ENCODE data around the gene AMZ1. TPM values are rescaled to one million over a fixed set of nuclear protein-coding genes. Genes with fewer than 3 reads are reported as not detected.

The AMZ1 gene
- total RNA-seq, 1 experiment from 2014 or later: 0.85 TPM

DNA sequence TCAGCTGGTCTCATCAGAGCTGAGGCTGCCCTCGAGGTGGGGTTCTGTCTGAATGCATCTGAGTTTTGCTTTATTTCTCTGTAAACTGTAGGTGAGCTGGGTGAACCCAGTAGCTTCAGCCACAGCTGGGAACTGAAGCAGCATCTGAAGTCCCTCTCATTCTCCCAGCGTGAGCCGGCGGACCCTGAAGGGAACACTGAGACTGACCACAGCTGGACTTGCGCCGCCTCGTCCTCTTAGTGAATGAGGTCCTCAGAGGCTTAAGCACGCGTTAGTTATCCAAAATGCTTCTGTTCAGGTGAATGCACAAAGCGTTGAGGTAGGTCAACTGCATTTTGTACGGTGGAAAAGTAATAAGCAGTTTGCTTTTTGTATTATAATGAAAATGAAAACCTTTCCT lies 76.6 kb downstream of the AMZ1 start:
- POLR2A ChIA-PET: interaction anchor here (0.6 to 0.7 kb wide), 2 partner anchors 15 to 60 kb away, joined by 3 read pairs; no protein-coding TSS in a partner anchor
- Mint-ChIP-seq H3K4me3 (no peak overlapping the region), H3K27ac (peak overlapping the region; percentile 75), H3K27me3 (ENCODE audit: low read depth) (no peaks in the 10 kb centered on the region), H3K36me3 (peaks cover 15% of the 10 kb centered on the region; the same call in 1 of the 2 replicates), H3K4me1 (peaks cover 45% of the 10 kb centered on the region), H3K9me3 (no peaks in the 10 kb centered on the region)
- DNase-seq (ENCODE audit: low spot score) (no peak), ATAC-seq (no peak)
- CTCF ChIA-PET: interaction anchor here (1.5 kb wide), 1 partner anchor 101 kb away, joined by 3 read pairs; no protein-coding TSS in a partner anchor
- no peak for TF ChIP-seq NFYB (CRISPR knock-in tag; conservative IDR thresholded peaks at IDR 0.05; ENCODE audit: low read depth)
- no peak for TF ChIP-seq ZNF671 (CRISPR knock-in tag; IDR thresholded peaks at IDR 0.05)
- TF ChIP-seq TEAD4 (CRISPR knock-in tag; IDR thresholded peaks at IDR 0.05): no peak
- no peak for TF ChIP-seq ETV6 (CRISPR knock-in tag; IDR thresholded peaks at IDR 0.05)
- no peak for TF ChIP-seq NFATC4 (CRISPR knock-in tag; IDR thresholded peaks at IDR 0.05)
- TF ChIP-seq, protein P1, sequence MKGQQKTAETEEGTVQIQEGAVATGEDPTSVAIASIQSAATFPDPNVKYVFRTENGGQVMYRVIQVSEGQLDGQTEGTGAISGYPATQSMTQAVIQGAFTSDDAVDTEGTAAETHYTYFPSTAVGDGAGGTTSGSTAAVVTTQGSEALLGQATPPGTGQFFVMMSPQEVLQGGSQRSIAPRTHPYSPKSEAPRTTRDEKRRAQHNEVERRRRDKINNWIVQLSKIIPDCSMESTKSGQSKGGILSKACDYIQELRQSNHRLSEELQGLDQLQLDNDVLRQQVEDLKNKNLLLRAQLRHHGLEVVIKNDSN (CRISPR knock-in tag; IDR thresholded peaks at IDR 0.05): no peak
- TF ChIP-seq, protein P2, sequence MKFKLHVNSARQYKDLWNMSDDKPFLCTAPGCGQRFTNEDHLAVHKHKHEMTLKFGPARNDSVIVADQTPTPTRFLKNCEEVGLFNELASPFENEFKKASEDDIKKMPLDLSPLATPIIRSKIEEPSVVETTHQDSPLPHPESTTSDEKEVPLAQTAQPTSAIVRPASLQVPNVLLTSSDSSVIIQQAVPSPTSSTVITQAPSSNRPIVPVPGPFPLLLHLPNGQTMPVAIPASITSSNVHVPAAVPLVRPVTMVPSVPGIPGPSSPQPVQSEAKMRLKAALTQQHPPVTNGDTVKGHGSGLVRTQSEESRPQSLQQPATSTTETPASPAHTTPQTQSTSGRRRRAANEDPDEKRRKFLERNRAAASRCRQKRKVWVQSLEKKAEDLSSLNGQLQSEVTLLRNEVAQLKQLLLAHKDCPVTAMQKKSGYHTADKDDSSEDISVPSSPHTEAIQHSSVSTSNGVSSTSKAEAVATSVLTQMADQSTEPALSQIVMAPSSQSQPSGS (CRISPR knock-in tag; IDR thresholded peaks at IDR 0.05; ENCODE audit: borderline replicate concordance, low read depth): no peak
- no peak for TF ChIP-seq ZNF121 (CRISPR knock-in tag; IDR thresholded peaks at IDR 0.05)
- no peak for TF ChIP-seq IRF2 (CRISPR knock-in tag; IDR thresholded peaks at IDR 0.05; ENCODE audit: borderline replicate concordance, low read depth)
- TF ChIP-seq CREB1 (CRISPR knock-in tag; IDR thresholded peaks at IDR 0.05): no peak
- TF ChIP-seq ZNF219 (CRISPR knock-in tag; IDR thresholded peaks at IDR 0.05; ENCODE audit: borderline replicate concordance): no peak
- TF ChIP-seq, protein P3, sequence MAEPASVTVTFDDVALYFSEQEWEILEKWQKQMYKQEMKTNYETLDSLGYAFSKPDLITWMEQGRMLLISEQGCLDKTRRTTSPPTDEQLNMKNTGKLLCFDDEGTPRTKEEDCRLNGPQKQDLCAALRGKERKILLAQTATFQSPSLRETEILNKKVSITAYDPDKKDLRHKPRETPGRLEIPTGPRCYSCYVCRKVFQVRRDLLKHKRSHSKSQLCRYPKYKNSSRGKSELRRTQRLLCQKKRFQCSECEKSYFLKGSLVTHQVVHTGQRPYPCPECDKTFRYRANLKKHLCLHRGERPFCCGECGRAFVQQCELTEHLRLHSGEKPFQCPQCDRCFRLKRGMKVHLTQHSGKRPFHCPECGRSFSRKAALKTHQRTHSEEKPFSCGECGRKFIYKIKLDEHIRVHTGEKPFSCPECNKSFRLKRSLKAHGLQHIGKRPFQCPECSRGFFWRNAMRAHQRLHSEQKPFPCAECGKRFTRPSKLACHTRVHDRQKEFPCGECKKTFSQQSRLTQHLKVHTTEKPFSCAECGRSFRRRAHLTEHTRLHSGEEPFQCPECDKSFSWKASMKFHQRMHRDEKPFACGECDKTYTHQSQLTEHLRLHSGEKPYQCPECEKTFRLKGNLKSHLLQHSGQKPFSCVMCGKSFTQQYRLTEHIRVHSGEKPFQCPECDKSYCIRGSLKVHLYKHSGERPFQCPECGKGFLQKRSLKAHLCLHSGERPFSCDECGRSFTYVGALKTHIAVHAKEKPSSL (CRISPR knock-in tag; conservative IDR thresholded peaks at IDR 0.05): no peak
- no peak for TF ChIP-seq CBFB (CRISPR knock-in tag; IDR thresholded peaks at IDR 0.05; ENCODE audit: low read depth)
- no peak for TF ChIP-seq NR3C1 (CRISPR knock-in tag; conservative IDR thresholded peaks at IDR 0.05; ENCODE audit: low read depth)

Other genes with a start within 250 kb of the AMZ1 start
- gene GRIFIN, start 211.8 kb upstream of the AMZ1 start, total RNA-seq (2021): not detected in 3 replicates
- 24.1 to 29.4 TPM (median 26.5 TPM) in 3 replicates for gene LFNG, start 168.4 kb upstream of the AMZ1 start, total RNA-seq (2021)
- gene BRAT1, start 132.7 kb upstream of the AMZ1 start, total RNA-seq (2021): 44.0 to 50.0 TPM (median 46.1 TPM) in 3 replicates
- 4.4 to 4.7 TPM (median 4.6 TPM) in 3 replicates for gene IQCE, start 129.2 kb upstream of the AMZ1 start, total RNA-seq (2021)
- 178 to 190 TPM (median 181 TPM) in 3 replicates for gene TTYH3, start 56.2 kb upstream of the AMZ1 start, total RNA-seq (2021)
- 89.2 to 99.6 TPM (median 90.3 TPM) in 3 replicates for gene GNA12, start 156.1 kb downstream of the AMZ1 start, total RNA-seq (2021)